DMS79 treated with DMSO at 0.1 percent for 48 hours (cell line): ENCODE results near the gene PCSK2.
A peak's percentile ranks its signal among the peaks of the same experiment; 100 is the strongest.

Experiments
- DNase-seq: peaks from one replicate; lab custom pipeline; 2025; lab: John Stamatoyannopoulos, UW

Gene PCSK2

DNA sequence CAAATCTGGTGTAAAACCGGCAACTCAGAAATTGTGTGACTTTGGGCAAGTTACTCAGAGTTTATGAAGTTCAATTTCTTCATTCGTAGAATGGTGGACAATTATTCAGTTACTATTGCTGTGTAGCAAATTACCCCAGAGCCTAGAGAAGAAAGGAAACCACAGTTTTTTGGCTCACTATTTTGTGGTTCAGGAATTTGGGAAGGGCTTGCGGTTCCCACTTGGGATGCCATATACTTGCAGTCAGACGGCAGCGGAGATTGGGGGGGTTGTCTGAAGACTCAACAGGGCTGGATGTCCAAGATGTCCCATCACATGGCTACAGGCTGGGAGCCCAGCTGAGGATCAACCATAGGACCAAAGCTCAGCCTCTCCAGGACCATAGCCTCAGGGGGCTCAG is 108.1 kb downstream of the PCSK2 start:
- DNase-seq = no peak

DNA sequence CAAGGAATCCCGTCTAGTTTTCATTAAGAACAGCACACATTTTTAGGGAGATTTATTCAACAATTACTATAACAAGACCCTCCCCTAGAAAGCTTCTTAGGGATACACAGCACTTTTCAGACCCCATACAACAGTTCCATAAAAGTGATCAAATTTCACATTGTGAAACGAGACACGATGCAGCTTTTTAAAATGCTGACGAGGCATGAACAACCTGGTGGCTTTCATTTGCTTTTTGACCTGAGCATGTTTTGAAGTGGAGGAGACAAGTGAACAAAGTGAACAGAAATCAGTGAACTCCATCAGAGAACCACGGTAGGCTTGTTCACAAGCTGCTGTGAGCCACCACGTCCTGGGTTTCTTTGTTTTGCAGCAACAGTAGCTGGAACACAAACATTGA is 112.2 kb downstream of the PCSK2 start:
- peak; percentile 58 for DNase-seq

DNA sequence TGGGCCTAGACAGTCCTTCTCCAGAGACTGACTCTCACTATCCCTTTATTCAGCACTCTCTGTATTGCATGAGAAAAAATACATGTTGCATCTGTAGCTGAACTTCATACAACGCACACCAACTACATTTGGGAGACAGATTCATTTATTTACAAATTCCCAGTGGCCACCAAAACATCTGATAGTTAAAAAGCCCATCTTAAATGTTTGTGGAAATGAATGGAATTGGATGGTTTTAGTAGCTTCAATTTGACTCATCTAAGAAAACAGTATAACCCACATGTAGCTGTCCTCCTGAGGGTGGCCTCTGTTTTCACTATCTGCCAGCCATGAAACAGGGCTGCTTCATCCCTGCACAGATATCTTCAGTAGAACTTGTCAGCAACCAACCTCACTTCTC is 116.3 kb downstream of the PCSK2 start:
- no peak for DNase-seq

DNA sequence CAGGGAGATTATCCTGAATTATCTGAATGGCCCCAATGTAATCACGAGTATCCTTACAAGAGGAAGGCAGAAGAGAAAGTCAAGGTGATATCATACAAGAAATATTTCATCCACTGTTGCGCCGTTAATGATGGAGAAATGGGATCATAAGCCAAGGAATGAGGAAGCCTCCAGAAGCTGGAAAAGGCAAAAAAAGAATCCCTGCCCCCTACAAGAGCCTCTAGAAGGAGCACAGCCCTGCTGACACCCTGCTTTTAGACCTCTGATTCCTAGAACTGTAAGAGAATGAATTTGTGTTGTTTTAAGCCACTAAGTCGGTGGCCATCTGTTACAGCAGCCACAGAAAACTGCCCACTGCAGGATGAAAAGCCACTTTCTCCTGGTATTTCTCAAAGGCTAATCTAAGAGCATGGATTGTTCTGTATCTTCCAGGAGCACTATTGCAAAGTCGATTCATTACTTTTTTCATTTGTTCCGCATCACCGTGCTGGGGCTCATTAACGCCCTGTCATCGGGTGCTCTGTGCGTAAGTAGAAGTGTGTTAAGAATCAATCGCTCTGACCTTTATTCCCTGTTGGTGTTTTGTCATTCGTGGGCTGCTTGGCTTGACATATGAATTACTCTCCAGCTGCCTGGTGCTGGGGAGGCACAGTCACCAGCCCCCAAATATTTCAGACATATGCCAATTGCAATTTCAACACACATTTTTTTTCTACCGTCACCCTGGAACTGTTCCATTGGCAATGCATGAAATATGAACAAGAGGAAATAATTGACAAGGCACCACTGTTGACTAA is 117.0 kb downstream of the PCSK2 start:
- DNase-seq = no peak

DNA sequence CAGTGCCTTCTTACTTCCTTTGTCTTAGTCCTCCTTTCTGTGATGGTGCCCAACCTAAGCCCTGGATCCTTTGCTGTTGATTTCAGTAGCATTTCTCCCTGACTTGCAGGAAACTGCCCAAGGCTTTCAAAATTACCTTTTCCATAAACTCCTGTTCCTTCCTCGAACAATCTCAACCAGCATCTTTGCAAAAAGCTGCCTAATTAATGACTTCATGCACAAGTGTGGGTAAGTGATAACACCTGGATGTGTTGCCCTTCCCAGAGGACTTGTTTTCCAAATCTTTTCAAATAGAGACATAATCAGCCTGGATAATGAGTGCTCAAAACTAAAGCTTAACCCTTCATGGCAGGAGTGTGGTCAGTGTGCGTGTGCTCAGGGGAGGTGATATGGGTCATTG is 118.0 kb downstream of the PCSK2 start:
- DNase-seq = no peak

DNA sequence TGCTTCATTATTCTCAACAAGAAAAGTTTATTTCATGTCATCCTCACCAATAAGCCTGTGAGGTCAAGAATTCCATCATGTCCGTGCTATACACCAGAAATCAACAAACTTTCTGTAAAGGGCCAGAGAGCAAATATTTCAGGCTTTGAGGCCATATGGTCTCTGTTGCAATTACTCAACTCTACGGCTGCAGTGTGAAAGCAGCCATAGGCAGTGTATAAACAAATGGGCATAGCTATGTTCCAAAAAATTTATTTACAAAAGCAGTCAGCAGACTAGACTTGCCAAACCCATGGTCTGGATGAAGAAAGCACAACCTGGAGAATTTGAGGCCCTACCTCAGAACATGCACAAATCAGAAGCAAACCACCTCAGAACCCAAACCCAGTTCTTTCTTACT is 118.5 kb downstream of the PCSK2 start:
- DNase-seq = no peak

DNA sequence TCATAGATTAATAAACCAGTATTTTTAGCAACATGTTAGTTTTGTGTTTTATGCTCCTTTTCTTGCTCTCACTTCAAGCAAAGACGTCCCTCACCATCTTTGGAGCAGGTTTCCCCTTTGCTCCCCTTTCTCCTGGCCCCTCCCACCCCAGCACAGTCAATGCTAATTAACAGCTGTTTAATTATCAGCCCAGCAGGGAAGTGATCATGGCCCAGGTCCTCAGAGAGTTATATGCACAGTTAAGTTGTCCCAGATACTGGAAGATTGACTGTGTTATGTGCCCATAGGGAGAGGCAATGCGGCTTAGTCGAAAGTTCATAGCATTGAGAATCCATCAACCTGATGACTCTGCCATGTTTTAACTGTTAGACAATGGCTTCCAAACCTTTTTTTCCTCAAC is 123.5 kb downstream of the PCSK2 start:
- no peak for DNase-seq

DNA sequence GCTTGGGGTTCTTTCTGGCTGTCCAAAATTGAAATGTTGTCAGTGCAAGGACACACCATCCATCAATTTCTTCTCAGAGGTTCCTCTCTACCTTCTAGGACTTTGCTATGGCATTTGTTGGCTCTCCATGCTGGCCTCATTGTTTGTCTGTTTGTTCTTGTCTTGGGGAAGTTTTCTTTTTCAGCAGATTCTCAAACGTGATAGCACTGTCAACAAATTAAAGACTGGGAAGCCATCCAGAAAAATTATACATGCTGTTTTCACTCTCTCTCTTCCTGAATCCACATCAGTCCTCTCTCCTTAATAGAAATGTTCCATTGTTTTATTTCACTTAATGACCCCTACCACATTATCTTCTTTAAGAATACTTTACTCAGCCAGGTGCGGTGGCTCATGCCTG is 130.4 kb downstream of the PCSK2 start:
- DNase-seq = peak; percentile 62

DNA sequence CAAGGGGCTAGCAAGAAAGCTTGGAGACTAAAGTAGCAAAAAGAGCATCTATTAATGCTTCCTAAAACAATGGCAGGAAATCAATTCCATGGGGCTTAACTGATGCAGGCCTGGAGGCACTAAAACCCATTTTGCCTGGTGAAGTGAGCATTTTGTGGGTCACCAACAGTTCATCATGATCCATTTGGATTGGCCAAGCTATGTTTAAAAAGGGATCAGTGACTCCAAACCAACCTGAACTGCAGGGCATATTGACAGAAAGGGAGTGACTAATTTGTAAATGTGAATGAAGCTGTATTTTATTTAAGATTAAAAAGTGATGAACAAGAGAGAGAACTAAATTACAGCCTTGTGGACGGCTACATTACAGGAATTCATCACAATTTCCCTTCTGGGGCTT is 132.0 kb downstream of the PCSK2 start:
- no peak for DNase-seq

DNA sequence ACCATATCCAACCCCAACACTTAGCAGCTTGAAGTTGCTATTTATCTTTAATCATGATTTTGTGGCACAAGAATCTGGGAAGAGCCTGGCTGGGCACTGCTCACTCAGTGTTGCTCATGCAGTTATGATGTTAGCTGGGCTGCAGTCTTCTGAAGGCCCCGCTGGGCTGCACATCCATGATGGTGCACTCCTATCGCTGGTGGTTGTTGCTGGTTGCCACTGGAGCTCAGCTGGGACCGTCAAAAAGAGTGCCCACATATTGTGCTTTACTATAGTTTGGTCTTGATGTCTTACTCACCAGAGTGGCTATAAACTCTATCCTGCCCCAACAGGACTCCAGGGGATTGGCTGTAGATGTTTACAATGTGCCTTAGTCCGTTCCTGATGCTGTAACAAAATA is 137.8 kb downstream of the PCSK2 start:
- DNase-seq = no peak

DNA sequence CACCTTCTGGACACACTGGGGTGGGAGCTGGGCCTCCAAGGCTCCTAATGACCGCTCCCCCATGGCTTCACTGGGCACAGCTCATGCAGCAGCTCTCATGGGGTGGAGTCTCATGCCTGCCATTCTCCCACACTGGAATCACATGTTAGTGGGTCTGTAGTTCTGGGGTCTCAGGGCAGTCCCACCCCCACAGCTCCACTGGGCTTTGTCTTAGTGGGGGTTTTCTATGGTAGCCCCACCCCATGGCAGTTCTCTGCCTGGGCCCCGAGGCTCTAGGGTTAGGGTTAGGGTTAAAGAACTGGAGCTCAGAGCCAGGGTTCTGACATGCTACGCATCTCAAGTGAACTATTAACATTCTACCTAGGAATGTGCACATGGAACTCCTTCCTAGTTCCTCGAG is 139.0 kb downstream of the PCSK2 start:
- DNase-seq = no peak

DNA sequence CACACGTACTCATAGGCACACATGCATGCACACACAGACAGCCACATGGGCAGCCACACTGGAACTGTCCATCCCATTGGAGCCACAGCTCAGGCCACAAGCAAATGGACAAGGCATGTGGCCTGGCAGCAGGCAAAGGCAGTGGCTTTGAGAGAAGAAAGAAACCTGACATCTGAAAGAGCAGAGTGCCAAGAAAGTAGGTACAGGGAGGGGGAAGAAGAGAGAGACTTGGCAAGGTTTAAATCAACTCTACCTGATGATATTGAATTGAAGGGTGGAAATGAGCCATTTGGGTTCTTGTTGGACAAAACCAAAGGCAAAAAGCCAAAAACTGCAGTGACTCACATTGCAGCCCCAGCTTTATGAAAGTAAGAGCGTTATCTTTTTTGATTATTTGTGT is 142.7 kb downstream of the PCSK2 start:
- peak; percentile 86 for DNase-seq

DNA sequence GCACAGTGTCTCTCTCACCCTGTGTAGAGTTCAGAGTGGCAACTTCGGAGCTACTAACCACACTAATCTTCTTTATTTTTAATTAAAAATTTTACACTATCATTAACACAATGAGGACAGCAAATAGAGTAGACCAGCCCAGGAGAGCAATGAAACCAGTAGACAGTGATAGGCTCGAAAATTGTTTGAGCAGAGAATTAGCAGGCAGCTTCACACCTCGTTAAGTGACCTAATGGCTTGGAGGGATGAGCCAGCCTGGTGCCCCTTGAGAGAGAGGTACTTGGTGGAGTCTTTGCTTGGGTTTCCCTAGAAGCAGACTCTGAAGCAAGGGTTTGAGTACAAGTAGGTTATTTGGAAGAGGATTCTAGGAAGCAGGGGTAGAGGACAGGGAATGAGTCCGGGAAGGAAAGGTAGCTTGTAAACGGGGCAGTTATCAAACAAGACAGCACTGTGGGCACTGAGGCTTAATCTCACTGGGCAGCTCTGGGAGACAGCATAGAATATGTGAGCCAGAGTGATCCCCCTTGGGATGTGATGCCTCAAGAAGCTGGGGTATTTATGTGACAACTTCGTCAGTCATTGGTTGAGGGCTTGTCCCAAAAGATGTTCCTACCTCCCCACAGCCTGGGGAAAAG is 146.1 kb downstream of the PCSK2 start:
- DNase-seq = no peak

DNA sequence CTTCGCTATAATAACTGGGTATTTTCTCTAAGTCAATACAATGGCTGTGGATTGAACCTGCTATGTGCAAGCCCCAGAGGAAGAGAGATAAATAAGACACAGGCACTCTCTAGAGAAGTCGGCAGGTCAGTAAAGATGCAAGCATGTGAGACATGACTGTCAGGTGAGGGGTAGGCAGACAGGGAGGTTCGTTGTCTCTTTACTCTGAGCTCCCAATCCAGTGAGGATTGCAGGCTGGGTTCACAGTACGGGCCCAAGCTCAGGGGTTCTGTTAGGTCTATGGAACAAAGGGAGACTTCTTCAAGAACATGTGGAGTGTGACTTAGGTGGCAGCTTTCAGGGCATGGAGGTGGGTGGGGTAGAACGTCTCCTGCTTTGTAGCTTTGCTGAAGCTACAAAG is 147.2 kb downstream of the PCSK2 start:
- DNase-seq = no peak

DNA sequence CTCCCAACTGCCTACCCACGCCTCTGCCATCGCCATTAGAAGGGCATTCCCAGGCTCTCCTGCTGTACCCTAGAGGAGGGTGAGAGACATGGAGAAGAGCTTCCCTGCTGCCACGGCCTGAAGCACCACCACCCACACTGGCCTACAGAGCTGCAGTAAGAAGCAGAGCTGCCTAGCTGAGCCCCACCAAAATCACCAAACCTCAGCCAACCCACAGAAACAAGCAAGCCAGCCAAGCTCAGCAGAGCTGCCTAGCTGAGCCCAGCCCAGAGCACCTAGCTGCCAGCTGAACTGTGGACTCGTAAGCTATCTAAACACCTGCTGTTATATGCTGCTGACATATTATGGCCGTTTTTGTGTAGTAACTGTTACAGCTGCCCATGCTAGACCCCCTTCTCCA is 149.2 kb downstream of the PCSK2 start:
- DNase-seq = no peak

DNA sequence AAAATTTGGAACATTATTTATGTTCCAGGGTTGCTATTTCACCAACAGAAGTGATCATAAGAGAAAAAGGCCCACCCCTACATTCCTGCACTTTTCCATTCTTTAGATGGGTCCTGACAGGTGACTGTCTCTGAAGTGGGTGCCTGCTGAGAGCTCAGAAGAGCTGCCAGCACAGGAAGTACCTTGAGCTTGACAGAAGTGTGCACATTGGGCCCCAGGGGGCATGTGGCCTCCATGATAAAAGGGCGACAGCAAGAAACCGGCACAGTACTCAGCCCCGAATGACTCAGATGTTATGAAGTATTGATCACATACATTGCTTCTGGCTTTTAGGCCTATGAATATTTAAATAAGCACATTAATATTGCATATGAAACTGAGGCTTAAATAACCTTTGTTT is 150.4 kb downstream of the PCSK2 start:
- DNase-seq = no peak

DNA sequence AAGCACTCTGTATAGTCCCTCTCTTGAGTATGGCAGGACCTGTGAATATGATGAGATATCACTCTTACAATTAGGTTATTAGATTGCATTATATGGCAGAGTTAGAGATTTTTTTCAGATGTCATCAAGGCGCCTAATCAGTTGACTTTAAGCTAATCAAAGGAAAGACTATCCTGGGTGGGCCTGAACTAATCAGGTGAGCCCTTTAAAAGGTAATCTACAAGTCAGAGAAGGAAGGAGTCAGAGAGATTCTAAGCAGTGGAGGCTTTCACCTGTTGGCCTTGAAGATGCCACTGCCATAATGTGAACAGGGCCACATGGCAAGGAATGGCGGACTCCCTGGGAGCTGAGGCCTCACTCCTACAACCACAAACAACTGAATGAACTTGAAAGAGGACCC is 152.8 kb downstream of the PCSK2 start:
- DNase-seq = no peak

DNA sequence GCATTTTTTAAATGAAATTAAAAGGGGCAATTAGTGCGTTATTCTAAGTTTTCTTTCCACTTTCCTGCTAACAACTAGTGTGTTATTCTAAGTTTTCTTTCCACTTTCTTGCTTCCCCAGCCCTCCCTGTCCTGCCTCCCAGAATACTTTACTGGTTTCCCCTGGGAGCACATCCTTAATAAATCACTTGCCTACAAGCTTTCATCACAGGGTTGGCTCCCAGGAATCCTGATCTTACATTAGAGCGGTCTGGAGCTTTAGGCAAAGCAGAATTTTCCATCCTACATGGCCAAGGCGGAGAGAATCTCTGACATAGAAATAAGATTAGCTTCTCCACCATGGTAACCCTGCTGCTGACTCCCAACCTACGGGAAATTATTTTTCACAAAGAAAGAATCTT is 154.0 kb downstream of the PCSK2 start:
- DNase-seq = no peak

DNA sequence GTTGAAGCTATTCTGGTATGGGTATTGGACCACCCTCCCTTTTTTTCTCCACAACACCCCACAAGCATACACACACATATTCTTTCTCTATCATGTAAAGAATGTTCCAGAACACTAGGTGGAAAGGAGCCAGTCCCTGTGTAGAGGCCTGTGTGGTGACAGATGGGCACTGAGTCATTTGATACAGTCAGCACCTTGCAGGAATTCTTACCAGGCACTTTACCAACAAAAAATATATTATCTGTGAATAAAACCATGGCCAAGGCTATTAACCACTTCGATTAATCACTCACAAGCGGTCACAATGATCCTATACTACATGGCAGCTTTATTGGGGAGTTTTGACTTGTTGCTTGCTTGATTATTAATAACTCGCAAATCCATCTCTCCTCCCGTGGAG is 154.9 kb downstream of the PCSK2 start:
- DNase-seq = peak; percentile 17

DNA sequence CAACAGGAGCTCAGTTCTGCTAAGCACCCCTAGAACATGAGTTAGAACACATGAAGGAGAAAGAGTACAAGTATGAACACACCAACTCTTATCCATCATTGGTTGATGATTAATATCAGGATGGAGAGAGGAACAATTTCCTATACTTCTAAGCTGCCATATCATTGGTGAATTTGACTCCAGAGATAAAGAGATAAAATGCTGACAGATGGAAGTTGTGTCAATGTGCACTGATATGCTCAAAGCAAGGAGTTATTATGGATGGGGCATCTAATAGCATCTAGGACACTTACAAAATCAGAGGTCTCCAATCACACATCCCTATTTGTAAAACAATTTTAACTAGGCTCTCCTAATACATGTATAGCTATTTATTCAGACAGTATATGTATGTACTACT is 159.0 kb downstream of the PCSK2 start:
- DNase-seq = no peak

DNA sequence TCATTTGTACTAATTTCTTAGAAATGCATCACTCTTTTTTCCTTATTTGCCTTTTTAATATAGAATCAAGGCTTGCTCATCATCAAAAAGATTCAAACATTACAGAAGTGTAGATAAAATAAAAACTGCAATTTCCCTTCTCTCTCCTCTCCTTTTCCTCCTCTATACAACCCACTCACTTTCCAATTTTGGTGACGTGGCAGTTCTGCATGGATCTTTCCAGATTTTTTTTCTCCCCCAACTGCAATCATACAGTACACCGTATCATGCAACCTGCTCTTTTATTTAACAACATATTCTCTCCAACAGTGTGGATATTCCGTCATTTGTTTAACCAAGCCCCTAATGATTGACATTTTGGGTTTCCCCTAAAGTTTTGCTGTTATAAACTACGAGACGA is 163.8 kb downstream of the PCSK2 start:
- DNase-seq = no peak

DNA sequence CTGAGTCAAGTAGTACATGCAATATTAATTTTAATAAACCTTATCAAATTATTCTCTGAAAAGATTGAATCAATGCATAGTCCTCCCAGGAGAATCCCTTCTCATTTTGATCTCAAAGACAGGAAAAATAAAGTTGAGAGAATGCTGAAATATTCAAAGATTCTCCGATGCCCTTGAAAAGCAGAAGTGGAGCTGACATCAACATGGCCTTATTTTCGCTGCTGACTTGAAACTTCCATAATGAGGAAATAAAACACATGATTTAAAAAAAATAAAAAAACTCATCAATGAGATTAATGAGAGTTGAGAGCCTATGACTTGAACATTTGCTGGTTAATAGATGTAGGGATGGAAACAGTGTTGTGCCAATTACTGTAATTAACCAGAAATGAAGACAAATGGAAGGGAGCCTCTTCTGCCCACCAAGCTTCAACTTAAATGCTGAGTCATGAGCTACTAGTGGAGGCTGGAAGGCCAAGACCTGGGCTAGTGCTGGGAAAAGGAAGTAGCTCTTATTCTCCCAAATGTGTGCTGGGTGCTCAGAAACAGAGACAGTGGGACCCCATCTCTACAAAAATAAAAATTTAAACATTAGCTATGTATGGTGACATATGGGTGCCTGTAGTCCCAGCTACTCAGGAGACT is 164.4 kb downstream of the PCSK2 start:
- DNase-seq = no peak

DNA sequence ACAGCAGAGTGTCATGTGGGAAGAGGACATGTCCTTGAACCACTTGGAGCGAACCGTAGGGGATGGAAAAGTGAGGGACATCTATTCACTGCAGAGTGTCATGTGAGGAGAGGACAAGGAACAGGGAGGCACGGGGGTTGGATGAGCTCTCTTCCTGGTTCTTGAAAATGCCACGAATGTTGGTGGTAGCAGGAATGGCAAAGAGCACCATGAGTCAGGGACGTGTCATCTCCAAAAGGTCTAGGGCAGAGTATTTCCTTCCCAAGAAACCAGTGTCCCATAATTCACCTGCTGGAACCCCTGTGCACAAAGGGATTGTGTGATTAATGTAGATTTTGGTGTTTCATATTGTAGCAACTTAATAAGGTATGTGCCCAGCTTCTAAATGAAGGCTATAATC is 167.6 kb downstream of the PCSK2 start:
- DNase-seq = no peak

DNA sequence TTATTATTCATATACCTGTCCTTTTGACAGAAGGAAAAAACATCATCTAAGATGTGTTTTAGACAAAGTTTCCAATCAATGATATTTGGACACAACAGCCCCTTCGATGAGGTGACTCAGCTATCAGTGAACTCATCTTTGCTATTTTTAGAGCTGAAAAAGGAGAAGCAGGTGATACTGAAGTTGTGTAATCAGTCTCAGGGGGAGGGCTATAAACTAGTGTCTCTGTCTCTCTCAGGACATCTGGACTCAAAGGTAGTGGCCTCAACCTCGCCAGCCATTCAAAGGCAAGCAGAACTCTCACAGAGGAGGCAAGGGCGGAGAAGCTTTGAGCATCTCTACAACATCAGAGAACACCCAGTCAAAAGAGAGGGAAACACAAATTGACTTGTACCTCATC is 168.9 kb downstream of the PCSK2 start:
- DNase-seq = no peak
